ENCODE measurements around the gene SPDYE17. TPM values are rescaled to one million over a fixed set of nuclear protein-coding genes. Genes with fewer than 3 reads are reported as not detected.
"Not testable (repeated sequence)": the region's sequence is repeated elsewhere in the genome, so short reads cannot be mapped to it uniquely, and the experiment has no call there.

Gene SPDYE17
- polyA plus RNA-seq, 1 donor from 2014 or later, result not detected

DNA sequence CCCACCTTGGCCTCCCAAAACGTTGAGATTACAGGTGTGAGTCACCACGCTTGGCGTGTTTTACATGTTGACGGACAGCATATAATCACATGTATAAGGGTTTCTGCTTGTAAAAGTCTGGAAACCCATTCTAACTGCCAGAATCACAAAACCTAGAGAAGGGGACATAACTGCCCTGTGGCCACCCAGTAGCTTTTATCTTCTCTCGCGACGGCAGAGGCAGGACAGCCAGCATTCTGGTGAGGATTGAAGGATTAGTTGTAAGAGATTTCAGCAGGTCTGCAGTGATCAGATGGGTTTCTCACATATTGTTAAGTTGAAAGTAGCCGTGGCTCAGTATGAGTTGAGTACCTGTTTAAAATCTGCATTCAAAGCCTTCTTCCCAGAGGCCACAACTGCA, 59.8 kb downstream of the SPDYE17 start:
- H3K9ac ChIP-seq (ENCODE audit: low read length); H4K20me1 ChIP-seq (ENCODE audit: insufficient read depth); H3F3A ChIP-seq (ENCODE audit: insufficient read depth, low read length, poor library complexity, severe bottlenecking); H3K27ac ChIP-seq (ENCODE audit: low read length); H3K79me2 ChIP-seq (replicated peaks; ENCODE audit: insufficient read depth, low read length); H3K36me3 ChIP-seq (ENCODE audit: insufficient read depth, low read length); H2AFZ ChIP-seq (ENCODE audit: low read depth, low read length); H3K9me2 ChIP-seq (ENCODE audit: insufficient read depth, low read length); H3K9me3 ChIP-seq (ENCODE audit: low read length); H3K4me3 ChIP-seq (ENCODE audit: low read length); H3K27me3 ChIP-seq (ENCODE audit: insufficient read depth, low read depth, low read length); H3K4me2 ChIP-seq (ENCODE audit: low read length): not testable (repeated sequence)

Small RNAs within 50 kb of the gene (small RNA-seq; reads per million reads assigned to genes)
- gene RF00019, result 0 to 1.2 (median 0) reads per million in 3 experiments

Other genes with a start within 250 kb of the SPDYE17 start
- 1.2 and 2.5 TPM in 2 replicates for gene SPDYE18, start 30.2 kb upstream of the SPDYE17 start, polyA plus RNA-seq
- 12.1 and 13.0 TPM in 2 replicates for gene CCDC146, start 90.3 kb upstream of the SPDYE17 start, polyA plus RNA-seq
- 0.10 and 0.22 TPM in 2 replicates for gene FGL2, start 167.5 kb upstream of the SPDYE17 start, polyA plus RNA-seq